ENCODE data around the gene ADCY5.
"Not testable (repeated sequence)": the region's sequence is repeated elsewhere in the genome, so short reads cannot be mapped to it uniquely, and the experiment has no call there.

The ADCY5 gene

DNA sequence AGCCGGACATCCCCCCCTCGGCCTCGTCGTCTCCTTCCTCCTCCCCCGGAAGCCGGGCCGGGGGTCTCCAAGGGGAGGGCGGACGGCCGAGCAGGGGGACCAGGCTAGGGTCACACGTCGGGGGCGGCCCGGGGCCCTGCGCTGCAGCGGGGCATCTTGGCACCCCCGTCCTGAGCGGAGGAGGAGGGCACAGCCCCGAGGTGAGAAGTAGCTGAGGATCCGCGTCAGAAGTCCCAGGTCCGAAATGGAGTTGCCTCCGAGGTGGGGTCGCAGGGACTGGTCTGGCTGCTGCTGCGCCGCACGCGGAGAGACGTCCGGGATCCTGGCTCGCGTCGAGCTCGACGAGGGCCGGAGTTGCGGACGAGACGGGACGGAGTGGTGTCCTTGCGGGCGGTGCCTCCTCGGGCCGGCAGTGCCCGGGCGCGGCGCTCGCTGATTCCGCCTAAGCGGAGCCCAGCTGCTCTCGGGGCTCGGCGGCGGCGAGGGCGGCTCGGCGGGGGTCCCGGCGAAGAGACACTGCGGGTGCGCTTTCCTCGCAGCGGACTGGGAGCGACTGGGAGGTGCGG lies at the start of gene ADCY5:
Gene ADCY5, minus strand, starts transcription at position 555 of the 566 bp plus-strand sequence. Its CDS starts 545 bp downstream, at position 10.
- no peak for DNase-seq (ENCODE audit: low read depth in 4 of 4, low spot score in 1 of 4)

DNA sequence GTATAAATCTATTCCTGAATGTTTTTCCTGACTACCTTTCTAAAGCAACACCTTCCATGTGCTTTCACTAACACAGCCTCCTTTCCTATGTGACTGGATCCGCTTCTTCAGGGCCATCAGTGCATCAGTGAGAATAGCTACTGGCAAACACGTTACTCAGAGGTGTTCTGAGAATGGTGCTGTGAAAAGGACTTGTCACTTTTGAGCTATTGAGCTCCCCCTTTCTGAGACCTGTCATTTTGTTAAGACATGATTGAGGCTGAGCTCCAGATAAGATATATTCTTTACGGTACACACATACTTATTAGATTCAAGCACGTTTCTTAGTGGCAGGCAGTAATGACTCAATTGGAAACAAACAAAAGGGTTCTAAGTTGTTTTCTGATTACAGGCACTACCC lies 45.0 kb upstream of the ADCY5 start:
- DNase-seq (ENCODE audit: low read depth in 4 of 4, low spot score in 1 of 4), result no peak

DNA sequence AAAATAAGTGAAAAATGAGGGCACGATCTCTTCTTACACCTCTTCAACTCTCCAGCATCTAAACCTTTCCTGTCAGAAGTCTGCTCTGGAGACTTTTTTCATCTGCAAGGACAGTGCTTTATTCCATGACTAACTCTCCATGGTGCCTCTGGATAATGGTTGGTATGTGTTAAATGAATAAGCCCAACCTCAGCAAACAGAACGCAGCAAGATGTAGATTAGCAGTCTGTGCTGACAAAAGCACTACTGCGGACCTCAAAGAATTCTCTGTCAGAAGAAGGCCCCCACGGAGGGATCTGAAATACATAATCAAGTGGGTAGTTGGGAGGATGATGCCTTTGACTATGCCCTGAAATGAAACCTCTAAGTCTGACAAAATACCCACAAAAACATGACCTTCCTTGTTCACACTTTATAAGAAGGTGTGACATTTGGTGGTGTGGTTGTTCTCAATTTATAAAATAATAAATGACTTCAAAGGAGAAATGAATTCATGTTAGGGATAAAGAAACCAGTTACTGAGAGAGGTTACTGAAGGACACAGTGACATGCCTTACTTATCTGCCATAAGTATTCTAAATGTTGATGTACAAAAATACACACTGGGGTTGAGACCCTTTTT lies 43.2 kb upstream of the ADCY5 start:
- DNase-seq (ENCODE audit: low read depth in 4 of 4, low spot score in 1 of 4), result no peak

DNA sequence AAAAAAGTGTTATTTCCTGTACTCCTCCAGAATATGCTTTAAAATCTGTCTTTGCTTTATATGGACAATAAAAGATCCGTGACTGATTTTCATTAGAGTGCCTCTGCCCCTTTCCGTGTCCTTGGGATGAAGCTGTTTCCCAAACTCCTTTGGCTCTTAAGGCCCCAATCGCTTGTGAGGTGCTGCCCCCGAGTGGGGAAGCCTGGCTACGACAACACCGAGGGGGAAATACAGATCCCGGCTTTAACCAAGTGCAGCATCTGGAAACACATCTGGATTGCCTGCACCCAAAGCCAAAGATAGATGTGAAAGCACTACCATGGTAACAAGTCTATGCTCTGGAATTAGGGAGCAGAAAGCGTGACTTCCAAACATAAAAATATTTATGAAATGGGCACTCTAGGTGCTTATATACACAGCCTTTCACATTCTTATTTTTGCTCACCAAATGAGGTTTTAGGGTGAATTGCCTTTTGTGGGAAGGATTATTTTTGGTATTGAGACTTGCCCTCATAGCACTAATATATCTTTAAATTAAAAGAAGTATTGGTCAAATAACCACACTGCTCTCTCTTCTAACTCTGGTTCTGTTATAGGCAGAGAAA lies 40.6 kb upstream of the ADCY5 start:
- peak in 3 of 4 experiments; percentile 4 to 20 (median 4) for DNase-seq (ENCODE audit: low read depth in 4 of 4, low spot score in 1 of 4)

DNA sequence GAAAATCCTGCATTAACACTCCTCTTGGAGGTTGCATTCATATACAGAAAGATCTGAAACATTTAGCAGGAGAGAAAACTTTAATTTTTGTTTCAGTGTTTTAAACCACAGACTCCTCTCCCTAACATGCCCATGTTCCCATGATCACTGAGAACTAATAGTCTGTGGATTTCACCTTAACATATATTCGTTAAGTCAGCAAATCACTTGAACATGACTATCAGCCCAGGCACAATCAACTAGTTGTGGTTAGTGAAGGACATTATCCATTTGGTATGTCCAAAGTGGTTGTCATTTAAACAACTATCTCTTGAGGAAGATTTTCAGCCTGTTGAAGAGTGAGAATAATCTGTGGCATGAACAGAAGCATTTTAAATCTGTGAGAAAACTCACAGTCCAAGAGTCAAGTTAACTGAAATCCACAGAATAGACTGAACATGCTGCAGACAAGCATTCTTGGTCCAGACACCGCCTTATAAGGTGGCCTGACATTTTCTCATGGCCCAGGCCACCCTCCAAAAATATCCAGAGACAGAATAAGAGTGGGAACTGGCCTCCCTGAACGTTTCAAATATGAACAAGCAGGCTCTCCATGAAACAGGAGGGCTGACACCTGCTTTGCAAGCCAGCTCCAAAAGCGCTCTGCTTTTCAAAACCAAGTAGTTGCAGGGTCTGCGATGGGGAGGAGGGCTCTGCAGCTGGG lies 39.9 kb upstream of the ADCY5 start:
- DNase-seq (ENCODE audit: low read depth in 4 of 4, low spot score in 1 of 4), result no peak

DNA sequence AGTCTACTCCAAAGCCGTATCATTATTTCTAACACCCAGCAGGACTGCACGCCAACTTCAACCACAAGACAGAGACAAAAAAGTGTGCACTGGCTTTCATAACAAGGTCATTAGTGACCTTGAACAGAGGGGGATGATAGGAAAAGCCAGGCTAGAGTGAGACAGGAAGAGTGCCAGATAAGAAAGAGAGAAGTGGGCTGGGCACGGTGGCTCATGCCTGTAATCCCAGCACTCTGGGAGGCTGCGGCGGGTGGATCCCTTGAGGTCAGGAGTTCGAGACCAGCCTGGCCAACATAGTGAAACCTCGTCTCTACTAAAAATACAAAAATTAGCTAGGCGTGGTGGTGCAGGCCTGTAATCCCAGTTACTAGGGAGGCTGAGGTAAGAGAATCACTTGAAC lies 38.2 kb upstream of the ADCY5 start:
- DNase-seq (ENCODE audit: low read depth in 4 of 4, low spot score in 1 of 4), result not testable (repeated sequence)

DNA sequence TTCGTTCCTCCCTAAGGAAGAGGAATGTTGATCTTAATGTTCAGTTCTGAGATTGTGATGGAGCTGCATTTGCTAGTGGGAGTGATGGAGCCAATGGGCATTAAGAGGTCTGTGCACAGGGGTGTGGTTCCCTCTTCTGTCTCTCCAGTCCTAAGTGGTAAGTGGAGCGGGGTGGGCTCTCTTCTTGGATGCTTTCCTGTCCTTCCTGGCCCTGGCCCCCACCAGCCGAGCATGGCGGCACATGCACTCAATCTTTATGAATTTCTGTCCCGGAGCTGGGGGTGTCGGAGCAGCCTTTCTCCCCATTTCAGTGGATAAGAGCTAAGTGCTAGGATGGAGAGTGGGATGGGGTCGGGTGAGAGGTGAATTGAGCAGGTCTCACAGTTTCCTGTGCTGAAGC lies 37.6 kb upstream of the ADCY5 start:
- no peak for DNase-seq (ENCODE audit: low read depth in 4 of 4, low spot score in 1 of 4)

DNA sequence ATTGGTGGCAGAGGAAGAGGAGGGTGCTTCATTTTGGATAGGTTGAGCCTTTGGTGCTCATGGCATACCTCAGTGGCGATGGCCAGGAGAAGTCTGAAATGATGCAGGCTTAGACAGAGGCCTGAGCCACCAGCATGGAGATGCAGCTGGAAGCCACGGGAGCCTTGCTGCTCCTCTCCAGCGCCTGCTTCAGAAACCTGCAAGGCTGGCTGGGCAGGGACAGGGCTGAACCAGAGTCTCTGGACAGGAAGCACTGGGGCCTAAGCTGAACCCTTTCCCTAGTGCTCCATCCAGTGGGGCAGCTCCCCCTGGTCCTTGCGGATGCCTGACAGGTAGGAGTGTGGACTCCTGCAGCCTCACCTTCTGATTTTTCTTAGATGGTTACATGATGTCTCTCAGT lies 36.7 kb upstream of the ADCY5 start:
- no peak for DNase-seq (ENCODE audit: low read depth in 4 of 4, low spot score in 1 of 4)

DNA sequence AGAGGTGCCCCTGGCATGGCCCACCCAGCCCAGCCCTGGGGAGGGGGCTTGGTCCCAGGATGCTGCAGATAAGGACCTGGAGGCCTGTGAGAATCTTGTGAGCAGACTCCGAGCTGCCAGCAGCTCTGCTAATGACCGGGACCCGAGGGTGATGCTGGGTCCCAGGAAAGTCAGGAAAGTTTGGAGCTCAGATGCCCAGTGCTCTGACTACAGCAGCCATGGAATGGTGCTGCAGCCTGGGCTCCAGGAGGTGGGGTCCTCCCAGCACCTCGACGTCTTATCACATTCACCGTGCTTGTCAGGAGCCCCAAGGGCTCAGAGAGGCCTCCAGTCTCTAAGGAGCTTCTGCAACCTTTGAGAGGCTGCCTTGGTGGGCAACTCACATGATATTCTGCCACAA lies 34.3 kb upstream of the ADCY5 start:
- no peak for DNase-seq (ENCODE audit: low read depth in 4 of 4, low spot score in 1 of 4)

DNA sequence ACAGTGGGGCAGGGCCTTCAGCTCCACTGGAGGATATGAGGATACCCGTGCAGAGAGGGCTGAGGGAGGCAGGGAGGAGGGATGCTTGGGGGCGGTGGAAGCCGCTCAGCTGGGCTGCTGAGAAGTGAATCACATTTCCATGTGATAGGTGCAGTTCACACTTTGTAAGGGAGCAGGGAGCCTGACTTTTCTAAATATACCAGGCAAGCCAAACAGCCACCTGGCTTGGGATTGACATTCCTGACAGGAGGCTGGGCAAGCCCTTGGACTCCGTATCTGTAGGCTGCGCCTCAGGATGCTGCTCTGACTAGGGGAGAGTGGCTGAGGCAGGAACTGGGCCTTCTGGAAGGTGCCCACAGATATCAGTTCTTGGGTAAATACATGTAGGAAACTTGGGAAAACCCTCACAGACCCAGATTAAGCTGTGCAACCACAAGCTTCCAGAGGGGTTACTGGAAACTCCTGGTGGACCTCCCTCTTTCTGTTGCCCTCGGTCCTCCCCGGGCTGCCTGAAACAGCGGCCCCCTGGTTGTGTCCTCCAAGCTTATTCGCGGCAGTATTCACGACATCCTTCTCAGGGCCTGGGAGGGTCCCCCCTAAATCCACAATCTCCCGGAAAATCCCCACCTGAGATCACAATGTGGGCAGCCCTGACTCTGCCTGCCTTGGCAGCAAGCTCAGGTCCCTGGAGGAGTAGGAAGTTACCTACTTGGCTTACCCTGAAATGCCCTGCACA lies 33.0 kb upstream of the ADCY5 start:
- DNase-seq (ENCODE audit: low read depth in 4 of 4, low spot score in 1 of 4), result no peak

DNA sequence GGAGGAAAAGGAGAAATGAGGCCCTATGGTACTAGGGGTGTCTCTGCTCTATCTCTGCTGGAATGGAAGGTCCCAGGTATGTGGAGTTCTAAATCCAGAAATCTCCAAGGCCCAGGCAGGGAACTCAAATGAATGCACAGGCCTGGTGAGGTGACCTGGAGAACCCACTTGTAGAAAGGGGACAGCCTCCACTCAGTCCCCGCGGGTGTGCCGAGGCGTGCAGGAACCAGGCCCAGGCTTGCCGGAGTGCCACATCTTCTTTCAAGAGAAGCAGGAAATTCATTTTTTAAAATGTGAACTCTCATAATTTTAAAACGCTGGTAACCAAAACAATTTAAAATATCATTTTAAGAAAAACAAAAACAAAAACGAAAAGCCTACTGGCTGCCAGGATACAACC lies 32.2 kb upstream of the ADCY5 start:
- no peak for DNase-seq (ENCODE audit: low read depth in 4 of 4, low spot score in 1 of 4)

DNA sequence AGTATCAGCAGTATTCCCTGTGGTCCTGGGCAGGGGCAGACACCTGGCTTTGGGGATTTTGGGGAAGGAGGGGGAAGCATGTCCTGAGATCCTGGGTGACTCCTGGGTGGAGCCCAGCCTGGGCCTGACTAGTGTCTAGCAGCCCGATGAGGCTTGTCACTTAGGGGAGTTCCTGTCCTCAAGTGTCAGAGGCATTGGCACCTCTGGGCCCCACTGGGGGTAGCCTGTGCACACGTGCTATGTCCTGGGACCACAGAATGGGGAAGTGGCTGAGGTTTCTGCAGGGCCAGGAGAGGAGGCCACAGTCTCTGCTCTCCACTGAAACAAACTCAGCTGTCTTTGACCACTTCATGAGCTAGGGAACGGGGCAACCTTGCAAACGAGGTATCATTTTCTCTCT lies 31.5 kb upstream of the ADCY5 start:
- no peak for DNase-seq (ENCODE audit: low read depth in 4 of 4, low spot score in 1 of 4)

DNA sequence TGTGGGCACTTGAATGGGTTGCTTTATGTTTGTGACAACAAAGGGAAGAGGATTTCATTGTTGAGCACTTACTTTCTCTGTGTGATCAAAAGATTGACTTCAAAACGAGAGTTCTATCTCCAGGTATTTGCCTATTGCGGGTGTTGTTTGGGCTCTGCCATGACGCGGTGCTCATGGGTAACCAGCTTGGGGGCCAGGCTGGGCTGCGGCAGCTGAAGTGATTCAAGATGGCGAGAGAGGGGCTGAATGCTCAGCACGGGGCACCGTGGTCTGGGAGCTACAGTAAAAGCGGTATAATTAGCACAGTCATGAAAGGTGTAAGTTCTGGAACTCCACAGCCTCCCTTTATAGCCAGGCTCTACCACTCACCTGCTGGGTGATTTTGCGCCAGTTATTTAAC lies 31.0 kb upstream of the ADCY5 start:
- no peak for DNase-seq (ENCODE audit: low read depth in 4 of 4, low spot score in 1 of 4)

DNA sequence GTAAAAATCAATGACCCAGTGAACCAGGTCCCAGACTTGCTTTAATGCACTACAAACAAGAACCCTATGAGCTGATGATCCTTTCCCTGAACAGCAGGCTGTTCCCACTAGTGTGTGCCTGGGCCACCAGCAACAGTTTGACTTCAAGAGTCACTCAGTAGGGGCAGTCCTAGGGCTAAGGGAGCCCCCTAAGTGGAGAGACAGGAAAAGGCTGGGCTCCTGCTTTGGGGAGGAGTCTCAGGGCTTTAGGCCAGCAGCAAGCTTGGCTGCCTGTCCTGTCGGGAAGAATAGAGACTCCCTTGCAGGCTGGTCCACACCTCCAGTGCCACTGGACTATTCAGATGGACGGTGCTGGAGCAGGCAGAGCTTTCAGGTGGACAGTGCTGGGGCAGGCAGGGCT lies 29.4 kb upstream of the ADCY5 start:
- DNase-seq (ENCODE audit: low read depth in 4 of 4, low spot score in 1 of 4), result no peak

DNA sequence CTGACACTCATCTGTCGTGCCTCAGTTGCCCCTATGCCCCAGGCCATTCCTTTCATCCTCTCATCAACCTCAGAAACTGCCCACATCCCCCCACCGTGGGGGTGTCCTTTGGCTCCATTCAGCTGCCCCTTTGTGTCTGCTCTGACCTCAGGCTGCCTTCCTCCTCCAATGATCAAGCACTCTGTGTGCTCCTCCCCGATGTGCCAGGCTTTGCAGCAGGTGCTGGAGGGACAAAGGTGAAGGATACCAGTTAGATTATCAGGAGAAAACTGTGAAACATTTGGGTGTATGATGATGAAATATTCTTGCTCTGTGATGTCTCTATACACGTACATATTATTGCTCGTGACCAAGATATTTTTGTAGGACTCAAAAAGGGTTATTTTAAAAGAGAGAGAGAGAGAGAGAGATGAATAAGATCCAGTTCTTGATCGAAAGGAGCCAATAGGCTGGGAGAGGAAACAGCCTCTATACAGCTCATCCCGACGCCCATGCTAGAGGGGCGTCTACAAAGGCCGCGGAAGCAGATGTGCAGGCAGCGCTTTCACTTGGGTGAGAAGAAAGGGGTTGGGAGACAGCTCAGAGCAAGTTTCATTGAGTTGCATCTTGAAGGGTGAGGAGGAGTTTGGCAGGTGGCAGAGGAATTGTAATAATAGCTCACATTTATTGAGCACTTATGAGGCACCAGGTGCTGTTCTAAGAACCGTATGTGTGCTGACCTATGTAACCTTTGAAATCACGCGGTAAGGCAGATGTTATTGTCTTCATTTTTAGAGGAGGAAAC lies 28.3 kb upstream of the ADCY5 start:
- DNase-seq (ENCODE audit: low read depth in 4 of 4, low spot score in 1 of 4), result no peak

DNA sequence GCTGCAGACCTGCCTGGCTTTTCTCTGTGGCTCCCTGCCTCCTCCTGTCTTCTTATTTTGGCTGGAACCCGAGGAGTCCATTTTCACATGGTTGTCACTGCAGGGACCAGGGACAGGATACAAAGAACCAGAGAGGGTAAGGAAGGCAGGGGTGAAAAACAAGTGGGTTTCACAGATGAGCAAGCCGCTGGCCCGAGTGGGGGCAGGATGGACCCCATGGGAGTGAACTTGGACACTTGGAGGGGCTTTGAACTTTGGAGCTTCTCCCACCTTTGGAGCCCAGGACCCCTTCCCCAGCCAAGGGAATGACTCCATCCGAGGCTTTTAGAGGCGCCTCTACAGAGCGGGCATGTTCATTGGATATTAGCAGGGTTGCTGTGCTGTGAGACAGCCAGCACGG lies 26.9 kb upstream of the ADCY5 start:
- no peak for DNase-seq (ENCODE audit: low read depth in 4 of 4, low spot score in 1 of 4)

DNA sequence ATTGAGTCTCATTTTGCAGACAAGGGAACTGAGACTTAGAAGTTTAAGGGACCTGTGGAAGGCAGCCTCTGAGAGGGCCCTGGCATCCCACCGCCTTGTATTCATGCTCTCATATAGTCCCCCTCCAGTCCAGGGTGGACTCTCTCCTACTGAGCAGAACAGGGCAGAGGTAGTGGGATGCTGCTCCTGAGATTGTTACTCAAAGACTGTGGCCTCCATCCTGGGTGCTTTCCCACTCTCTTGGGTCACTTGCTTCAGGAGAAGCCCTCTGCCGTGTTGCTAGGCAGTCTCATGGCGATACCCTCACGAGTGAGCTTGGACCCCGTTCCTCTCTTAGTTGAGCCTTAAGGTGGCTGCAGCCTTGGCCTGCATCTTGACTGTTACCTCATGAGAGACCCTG lies 22.2 kb upstream of the ADCY5 start:
- no peak for DNase-seq (ENCODE audit: low read depth in 4 of 4, low spot score in 1 of 4)

DNA sequence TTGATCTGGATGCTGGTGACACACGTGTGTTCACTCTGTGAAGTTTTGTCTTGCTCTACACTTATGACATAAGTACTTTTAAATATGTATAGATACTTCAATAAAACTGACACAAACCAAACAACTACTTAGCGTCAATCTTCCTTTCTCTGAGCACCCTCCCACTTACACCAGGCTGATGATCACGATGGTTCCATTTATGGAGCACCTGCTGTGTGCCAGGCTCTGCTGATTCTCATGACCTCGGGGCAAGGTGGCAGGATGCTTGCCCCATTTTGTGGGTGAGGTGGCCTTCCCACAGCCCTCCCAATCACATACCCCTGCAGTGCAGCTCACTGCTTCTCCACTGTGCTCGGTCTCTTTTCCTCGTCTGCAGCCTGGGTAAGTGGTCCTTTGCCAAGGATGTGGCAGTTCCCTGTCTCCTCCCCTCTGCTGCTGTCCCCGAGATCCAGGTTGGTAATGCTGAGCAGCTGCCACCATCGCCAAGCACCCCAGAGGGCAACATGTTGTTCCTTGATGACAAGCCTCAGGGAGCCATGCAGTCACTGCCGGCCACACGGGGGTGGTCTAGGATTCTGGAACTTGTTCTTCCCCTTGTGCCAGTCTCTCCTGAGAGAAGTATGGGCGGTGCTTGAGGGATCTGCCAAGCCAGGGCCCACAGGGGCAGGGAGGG lies 20.6 kb upstream of the ADCY5 start:
- no peak for DNase-seq (ENCODE audit: low read depth in 4 of 4, low spot score in 1 of 4)

DNA sequence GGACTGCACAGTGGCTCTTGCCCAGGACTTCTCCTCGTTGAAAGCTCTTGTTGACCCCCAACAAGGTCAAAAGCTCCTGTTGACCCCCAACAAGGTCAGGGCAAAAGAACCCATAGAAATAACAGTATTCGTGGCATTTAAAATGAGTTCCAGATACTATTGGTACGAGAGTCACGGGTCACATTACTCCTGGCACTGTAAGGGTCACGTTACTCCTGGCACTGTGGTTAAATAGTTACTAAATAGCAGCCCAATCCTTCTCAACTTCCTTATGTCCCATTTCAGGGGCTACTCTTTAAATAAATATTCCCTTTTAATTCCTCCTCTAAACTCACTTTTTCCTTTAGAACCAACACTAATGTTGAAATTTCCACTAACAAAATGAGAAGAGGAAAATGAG lies 18.2 kb upstream of the ADCY5 start:
- DNase-seq (ENCODE audit: low read depth in 4 of 4, low spot score in 1 of 4), result no peak

DNA sequence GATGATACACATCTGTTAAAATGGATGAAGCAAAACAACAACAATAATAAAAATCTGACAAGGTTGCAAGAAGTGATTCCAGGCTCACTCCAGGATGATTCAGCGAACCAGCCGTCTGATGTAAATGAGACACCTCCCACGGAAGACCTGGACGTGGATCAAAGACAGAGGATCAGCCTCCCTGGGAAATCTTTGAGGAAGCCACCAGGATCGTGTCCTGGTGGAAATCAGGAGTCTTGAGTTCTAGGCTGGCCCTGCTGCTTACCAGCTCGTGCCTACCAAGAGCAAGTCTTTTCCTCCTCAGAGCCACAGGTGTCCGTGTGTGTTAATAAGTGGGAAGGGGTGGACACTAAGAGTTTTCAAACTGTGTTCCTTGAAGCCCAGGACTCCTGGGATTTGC lies 15.3 kb upstream of the ADCY5 start:
- DNase-seq (ENCODE audit: low read depth in 4 of 4, low spot score in 1 of 4), result no peak

Measured in stimulated activated CD4-positive, alpha-beta T cell treated with anti-CD3 and anti-CD28 coated beads, Interleukin-1b, Interleukin-23, amount 100 ng/mL, for 24 hours (primary cell).